Keratinocyte (primary cell): ENCODE measurements around the gene ZNF254.

ENCODE experiments used
- CTCF ChIP-seq, 3 experiments: IDR thresholded peaks in 1 of 3; conservative IDR thresholded peaks in 1 of 3; optimal IDR thresholded peaks in 1 of 3; 2 replicates in 2 of 3; 3 replicates in 1 of 3; pipeline versions ENCODE3 to v1.5.1; 2011; ENCODE audit warnings: low read length in 3 of 3, mild to moderate bottlenecking in 3 of 3, moderate library complexity in 2 of 3, control low read depth in 1 of 3, inconsistent platforms in 1 of 3; ENCODE audit not compliant: insufficient read depth in 2 of 3; ENCODE audit errors: extremely low read depth in 1 of 3
- EZH2 ChIP-seq: IDR thresholded peaks from one replicate; pipeline ENCODE4 v1.6.1; 2012; ENCODE audit warnings: inconsistent platforms, mild to moderate bottlenecking, low read length, moderate library complexity

GRCh38 chr19:24063295-24063694 lies 23.7 kb upstream of the ZNF254 start:
- no peak for TF ChIP-seq CTCF (optimal IDR thresholded peaks at IDR 0.05 in 1 of 3, IDR thresholded peaks at IDR 0.05 in 1 of 3, conservative IDR thresholded peaks at IDR 0.05 in 1 of 3; ENCODE audit: extremely low read depth in 1 of 3, insufficient read depth in 2 of 3, low read length in 3 of 3)
- TF ChIP-seq EZH2 = no peak
